GM18519 (cell line): Measurements from ENCODE around the gene SESN3.
A peak's percentile ranks its signal among the peaks of the same experiment; 100 is the strongest.
"Not testable (repeated sequence)": the region's sequence is repeated elsewhere in the genome, so short reads cannot be mapped to it uniquely, and the experiment has no call there.

Source experiments
- ATAC-seq: cut with Tn5 transposase; IDR thresholded peaks from one replicate; pipeline ENCODE4 v1.9.1; 2021; ENCODE audit warnings: mild to moderate bottlenecking, moderate library complexity; ENCODE audit not compliant: unreplicated experiment, low FRiP score

Gene SESN3

DNA sequence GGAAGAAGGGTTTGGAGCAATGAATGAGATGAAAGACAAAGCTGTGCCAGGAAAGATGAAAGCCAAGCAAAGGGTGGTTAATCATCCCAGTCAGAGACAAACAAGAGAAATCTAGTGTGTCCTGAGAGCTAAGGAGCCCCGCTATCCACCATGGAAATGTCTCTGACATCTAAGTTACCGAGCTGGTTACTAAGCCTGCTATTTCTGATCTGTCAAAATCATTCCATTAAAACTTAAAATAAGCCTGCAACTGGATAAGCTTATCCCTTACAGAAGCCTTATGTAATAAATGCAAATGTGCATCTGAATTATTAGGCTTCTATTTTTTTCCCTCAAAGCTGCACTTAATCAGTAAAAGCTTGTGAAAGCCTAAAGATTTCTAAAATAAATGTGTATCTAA, 22.1 kb upstream of the SESN3 start:
- ATAC-seq: no peak

DNA sequence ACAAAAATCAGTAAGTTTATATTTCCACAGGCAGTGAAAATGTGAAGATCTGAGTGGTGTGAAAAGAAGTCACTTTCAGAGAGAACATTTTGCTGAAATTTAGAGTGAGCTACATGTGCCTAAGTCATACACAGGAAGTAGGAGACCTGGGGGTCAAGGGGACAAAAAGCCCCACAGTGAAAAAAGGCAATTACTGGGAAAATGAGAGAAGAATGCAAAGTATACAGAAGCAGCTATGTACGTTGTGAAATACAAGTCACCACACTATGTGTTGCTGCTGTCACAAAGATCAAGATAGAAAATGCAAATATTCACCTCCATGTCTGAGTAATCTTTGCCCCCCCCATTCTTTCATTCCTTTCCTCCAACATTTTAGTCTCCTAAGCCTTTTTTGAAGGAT, 21.6 kb upstream of the SESN3 start:
- no peak for ATAC-seq

DNA sequence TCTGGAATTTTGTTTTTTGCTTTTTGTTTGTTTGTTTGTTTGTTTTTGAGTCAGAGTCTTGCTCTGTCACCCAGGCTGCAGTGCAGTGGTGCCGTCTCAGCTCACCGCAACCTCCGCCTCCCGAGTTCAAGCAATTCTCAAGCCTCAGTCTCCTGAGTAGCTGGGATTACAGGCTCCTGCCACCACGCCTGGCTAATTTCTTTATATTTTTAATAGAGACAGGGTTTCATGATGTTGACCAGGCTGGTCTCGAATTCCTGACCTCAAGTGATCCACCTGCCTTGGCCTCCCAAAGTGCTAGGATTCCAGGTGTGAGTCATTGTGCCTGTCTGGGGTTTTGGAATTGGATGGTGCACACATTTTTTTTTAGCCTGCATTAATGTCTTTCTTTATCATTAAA, 20.9 kb upstream of the SESN3 start:
- not testable (repeated sequence) for ATAC-seq

DNA sequence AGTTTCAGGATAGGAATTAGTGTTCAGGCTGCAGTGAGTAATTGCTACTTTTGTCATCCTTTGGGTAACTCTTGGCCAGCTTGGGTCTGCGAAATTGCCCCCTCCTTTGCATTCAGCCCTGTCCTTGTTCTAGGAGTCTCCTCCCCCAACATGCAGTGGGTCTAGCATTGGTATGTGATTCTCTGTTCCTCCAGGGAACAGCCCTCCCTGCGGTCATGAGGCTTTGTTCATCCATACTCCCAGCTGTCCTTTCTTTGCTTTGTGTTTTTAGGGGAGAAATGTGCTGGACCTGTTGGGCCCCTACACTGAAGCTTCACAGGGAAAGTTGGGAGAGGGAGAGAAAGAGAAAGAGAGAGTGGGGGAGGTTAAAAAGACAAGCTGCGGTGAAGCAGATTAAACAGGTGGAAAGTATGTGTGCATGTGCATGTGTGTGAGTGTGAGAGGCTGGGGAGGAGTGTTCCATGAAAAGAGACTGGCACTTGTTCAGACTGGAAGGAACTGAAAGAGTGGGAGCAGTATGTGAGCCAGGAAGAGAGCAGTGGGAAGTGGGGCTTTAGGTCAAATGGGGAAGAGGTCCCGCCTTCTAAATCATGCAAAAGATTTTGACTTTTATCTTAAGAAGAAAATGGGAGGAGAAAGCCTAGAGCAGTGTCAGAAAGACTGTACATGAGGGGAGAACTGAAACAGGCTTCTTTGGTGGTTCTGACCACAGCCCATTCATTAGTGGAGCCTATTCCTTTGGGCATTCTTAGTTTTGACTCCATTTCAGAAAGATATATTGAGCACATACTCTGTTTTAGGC, 17.9 kb upstream of the SESN3 start:
- ATAC-seq: peak; percentile 90

DNA sequence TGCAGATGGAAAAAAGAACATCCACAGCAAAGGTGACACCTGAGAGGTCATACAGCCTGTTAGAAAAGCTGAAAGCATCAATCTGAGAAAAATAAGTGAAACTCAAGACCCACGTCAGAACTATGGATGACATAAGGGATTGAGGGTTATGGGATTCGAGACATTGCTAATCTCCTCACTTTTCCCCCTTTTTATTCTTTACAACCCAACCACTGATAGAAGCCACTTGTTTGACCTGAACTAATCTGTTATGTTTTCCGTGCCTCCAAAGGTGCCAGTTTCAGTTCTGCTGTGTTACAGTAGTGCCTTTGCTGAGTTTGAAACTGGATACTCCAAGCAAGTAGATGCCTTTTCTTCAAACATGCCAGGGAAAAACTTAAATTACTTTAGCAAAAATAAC, 16.9 kb upstream of the SESN3 start:
- no peak for ATAC-seq

DNA sequence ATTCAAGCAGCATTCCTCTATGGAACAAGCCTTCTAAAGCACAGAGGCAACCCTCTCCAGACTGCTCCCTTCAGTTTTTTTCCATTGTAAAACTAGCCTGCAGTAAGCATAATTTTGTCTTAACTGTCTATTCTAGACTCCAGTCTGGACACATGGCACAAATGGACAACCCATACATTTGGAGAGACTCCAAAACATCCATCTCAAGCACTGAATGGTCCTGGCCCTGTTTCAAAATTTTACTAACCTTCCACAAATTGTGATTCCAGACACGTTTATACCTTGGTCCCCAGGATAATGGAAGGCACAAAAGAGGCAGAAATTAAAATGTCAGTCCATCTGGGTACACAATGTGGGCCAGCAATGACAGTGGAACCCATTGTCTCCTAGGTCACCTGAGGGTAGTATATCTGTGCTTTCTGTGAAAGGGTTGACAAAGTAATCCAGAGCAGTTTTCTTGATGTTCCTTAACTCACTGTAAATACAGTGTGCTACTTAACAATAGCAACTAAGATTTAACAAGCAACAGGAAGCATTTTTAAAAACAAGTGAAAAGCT, 16.2 kb upstream of the SESN3 start:
- no peak for ATAC-seq

DNA sequence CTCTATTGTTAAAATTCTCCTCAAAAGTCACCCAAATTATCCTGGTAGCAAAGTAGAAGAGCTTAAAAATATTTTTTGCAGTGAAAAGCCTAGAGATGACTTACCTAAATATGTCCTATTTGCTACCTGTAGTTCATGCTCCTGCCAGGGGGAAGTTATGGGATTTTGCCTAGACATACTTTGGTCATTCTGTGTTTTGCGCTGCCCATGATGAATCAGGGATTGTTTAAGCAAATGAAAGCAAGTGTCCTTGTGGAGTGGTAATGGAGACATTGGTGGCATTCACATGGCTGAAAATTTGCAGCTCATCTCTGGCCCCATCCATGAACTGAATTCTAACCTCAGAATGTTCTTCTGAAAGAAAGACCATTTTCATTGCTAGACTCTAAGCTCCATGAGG, 14.6 kb upstream of the SESN3 start:
- ATAC-seq: no peak

DNA sequence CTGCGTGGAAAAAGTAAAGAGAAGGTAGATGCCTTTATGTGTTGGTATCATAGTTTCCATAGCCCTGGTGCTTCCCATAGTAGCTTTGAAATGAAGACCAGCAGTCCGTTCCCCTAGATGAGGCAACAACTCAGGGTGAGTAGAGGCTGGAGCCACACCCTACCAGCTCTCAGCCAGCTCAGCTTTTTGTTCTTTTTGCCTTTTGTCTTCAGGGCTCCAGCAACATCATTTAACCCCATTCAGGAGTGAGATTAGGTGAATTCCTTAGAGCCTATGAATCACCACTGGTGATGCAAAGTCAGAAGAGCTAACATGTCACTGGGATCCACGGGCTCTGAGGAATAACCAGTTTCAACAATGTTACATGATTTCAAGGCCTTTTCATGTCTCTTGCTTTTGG, 14.0 kb upstream of the SESN3 start:
- no peak for ATAC-seq

DNA sequence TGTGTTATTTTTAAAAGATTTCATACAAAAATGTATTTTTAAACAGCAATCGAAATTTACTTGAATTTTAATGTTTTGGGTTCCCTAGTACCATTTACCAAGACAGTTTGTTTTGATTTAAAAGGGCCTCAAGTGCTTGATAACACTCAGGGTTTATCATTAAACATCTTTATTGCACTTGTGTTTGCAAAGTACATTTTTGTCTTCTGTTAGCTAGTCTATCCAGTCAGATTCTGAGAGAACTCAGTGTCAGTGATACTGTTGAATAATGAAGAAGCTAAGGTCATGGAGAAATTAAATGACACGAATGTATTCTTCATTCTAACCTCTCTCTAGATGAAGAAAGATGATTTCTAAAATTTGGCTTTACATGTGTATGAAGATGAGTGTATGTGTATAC, 12.7 kb upstream of the SESN3 start:
- no peak for ATAC-seq

DNA sequence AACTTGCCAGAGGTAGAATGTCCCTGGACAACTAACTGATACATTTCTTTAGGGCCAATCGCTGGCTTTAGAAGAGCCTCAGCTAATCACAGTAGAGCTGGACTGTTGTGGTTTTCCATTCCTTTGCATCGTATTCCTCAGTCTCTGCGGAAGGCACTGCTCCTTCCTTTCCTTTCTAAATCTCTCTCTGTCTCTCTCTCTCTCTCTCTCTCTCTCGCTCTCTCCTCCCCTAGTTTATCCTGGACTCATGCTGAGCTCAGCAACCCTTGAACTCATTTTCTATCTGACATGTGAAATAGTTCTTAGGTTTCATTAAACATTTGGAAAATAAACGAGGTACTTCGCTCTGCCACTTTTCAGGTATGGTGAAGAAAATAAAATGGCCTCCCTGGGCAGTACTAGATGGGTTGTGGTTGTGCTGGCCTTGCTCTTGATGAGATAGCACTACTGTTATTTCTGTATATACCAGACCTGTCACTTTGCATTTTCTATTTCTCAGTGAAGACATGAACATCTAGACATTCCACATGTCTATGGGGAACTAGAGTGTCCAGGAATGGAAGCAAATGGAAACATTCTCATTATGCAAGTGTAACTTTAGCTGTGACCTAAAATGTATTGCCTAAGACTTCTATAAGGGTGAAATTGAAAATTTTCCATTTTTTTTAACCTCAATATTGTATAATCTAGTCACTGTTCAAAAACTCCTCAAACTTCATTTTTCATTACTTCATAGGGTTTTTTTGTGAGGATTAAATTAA, 12.0 kb upstream of the SESN3 start:
- no peak for ATAC-seq

DNA sequence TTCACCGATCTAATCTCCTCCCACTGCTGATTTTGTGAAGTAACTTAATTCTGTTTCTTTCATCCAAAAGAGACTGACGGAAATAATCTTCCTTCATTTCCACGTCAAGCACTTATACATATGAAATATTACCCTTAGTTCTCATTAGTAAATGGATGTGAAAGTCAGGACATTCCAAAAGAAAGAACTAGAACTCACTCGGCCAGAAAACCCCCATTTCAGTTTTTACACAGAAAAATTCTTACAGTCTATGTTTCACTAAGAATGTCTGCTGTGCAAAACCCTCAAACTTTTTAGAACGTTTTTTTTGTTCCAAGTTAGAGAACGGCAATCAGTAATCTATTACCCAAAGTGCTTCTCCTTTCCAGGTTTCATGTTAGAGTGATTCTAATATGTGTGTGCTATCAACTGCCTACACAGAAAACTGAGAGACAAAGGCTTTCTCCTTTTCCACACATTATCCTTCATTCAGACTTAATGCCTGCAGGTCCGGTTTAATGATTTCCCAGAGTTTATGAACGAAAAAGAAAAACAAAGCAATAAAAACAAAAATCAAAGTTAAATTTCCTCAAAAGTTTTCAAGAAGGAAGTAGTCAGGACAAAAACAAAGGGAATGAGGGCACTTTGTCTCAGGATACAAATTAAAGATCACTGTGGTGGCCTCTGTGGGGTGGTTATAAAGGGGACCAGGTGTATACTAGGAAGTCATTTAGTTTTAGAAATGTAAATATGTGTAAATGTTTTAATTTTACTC, 11.3 kb upstream of the SESN3 start:
- ATAC-seq: no peak

DNA sequence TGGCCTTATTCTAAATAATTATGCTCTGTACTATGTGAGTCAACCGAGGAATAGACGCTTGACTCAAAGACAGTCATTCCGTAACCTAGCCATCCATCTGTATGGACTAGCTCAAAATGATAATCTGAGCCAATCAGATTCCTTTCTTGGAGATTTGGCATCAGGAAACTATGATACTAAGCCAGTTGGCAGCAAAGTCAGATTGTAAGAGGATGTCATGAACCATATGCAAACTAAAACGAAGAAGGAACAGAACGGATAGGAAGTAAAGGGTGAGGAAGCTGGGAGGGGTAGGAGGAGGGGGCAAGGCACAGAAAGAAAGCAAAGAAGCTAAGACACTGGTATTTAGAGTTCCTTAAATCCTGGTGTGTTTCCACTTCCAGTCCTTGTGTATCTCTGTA, 10.7 kb upstream of the SESN3 start:
- ATAC-seq: peak; percentile 82

DNA sequence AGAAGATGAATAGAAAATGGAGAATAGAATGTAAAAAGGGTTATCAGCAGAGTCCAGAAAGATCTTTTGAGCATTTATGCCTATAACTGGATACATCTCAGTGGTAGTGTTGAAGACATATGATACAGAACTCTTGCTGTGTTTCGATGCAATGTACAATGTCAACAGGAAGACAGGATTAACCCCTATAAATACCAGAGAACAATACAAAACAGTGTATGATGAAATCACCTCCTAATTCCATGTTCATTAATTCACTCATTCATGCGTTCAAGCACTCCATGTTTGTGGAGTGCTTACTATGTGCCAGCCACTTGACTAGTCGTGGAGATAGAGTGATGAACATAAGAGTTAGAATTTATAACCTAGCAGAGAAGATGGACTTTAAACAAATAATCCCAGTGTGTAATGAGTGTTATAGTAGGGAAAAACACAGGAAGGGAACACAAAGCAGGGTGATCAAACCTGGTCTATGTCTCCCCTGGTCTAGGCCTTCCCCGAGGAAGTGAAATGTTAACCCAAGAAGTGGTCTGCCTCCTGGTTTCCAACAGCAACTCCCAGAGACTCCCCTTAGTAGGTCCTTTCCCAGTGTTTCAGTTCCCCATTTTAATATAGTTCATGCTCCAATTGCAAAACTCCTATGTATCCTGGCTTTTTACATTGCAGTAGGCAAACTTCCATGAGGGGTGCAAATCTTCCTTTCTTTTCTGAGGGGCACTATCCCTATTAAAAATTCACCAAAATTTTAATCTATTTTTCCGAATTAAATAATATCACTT, 9.1 kb upstream of the SESN3 start:
- ATAC-seq: no peak

DNA sequence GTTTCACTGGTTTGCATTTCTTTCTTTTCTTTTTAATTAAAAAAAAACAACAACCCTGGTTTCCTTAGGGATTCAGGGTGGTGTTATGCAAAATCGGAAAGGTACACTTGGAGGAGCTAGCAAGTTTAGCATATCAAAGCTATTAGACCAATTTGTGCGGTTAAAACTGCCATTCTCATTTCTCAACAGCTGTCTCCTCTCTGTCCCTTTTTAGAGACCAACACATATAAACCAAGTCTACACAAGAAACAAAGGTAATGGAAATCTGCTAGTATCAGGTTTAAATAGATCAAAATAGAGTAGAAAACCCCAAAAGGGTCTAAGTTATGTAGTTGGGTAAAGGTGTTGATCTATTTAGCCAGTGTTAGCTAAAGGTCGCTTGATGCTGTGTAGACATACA, 1.7 kb upstream of the SESN3 start:
- ATAC-seq: no peak

DNA sequence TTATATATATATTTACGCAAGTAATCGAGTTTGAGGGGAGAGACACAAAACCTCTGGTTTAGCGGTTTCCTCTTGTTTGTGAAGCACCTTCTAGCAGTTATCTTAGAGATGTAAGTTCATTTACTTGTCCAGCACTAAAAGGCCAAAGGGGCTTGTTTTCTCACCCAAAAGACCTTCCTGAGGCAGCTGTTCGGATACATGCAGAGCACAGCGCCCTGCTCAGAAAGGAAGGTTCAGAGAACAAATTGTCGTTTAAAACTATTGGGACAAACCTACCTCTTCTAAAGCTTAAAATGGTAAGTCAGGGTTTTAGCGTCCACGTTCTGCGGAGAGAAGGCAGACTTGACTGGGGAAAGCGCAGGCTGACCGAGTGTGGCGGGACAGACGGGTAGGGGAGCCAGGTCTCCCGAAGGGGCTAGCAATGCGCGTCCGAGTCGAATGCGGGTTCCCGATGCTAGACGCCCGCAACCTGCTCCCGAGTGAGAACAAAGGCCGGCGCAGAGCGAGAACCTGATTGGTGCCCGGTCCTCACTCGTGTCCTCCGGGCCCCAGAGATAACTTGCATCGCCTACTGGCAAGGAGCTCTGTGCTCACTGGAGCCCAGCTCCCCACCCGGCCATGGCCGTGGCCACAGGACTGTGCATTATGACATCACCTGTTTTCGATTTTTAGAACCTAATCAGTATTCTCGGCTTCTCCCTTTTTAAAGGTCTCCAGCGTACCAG, 1.0 kb upstream of the SESN3 start:
- peak; percentile 30 for ATAC-seq

DNA sequence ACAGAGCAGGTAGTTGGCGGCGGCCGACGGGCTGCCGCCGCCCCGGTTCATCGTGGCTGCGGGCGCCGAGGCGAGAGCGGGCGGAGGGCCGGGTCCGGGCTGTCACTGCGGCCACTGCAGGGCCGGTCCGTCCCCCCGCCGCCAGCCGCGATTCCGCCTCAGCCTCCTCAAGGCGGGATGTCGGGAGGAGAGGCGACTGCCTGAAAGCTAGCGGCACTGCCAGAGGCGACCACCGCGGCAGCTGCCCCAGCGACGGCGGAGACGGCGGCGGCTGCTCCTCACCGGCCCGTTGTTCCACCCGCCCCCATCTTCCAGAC, 234 bp downstream of the SESN3 start:
- ATAC-seq: peak; percentile 2

DNA sequence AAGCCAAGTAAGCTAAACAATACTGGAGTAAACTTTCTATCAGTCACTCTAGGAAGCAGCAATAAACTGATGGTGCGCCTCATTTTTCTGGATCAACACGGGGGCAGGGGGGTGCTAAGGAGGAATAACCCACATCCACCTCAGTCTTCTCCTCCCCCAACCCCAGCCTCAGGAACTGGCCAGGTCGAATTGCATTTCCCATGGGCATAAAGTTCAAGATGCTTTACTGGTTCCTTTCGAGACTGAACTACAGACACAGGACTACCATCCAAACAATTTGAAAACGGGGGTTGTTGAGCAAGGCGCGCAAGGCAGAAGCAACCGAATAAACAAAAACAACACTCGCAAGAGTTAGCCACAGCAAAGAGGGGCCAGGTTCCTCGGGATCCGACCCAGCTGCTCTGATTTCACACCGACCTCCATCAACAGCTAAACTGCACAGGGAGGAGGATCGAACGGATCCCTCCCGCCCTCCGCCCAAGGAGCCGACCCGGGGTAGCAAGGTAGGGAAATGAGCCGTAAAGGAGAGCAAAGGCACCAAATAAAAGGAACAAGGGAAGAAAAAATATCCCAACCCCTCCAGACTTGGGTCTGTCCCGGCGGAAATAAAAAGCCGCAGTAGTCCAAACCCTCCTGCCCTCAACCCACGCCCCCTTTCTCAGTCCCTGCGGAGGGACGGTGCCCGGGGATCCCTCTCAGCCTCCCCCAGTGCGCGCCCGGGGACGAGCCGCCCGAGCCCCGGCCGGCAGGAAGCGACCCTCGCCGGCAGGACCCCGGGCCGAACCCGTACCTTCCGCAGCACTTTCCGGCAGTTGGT, 801 bp downstream of the SESN3 start:
- ATAC-seq: no peak

DNA sequence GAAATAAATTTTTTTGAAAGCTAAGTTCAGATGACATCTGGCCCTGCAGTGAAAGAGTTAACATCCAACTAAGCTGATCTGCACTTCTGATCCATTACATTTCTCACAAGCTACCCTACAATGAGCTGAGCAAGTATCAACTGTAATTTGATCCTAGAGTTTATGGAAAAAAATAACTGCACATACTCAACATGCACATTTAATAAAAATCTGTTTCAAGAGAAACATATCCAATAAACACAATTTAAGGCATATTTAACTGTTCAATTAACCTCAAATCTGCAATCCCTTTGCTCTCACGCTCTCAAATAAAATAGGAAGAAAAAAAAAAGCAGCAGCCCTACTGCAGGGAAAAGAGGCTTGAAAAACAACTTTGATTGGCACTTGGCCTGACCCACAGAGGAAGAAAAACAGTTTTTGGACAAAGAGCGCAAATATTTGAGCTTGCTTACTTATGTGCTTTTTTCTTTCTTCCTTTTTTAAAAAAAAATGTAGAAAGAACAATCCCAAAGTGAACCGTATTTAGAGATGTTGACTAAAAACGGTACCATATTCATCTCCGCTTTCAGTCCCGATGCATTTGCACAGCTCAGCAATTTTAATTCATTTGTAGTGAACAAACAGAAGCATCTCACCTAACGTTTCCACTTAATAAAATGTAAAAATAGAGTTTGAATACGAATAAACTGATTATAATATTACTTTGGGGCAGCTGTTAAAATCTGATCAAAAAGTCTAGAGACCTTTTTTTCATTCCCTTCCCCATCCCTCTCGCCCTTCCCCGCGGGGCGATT, 1.6 kb downstream of the SESN3 start:
- ATAC-seq: no peak
